ENCODE results near the gene MAN2A2. TPM values are rescaled to one million over a fixed set of nuclear protein-coding genes. Genes with fewer than 3 reads are reported as not detected.

The MAN2A2 gene
- total RNA-seq, 1 donor from 2014 or later, result 78.0 TPM

- no peak for DNase-seq (ENCODE audit: low read depth, low spot score)
- peaks cover 14% of the 10 kb centered on the region for H3K36me3 Mint-ChIP-seq (ENCODE audit: low read depth)
- H3K27me3 Mint-ChIP-seq (ENCODE audit: low read depth), result peaks cover 3% of the 10 kb centered on the region
- H3K9me3 Mint-ChIP-seq, result no peaks in the 10 kb centered on the region
- H3K27ac Mint-ChIP-seq (ENCODE audit: unreplicated experiment), result peak overlapping the region; percentile 46
- peaks cover 23% of the 10 kb centered on the region for H3K4me1 Mint-ChIP-seq
- peak overlapping the region; percentile 88 for H3K4me3 Mint-ChIP-seq
- no peak for TF ChIP-seq CTCF (conservative IDR thresholded peaks at IDR 0.05)
These were observed 54.7 kb downstream of the MAN2A2 start for GRCh38 chr15:90957791-90958190.

GRCh38 chr15:90959028-90959595 lies 56.0 kb downstream of the MAN2A2 start:
- H3K4me1 Mint-ChIP-seq, result peaks cover 23% of the 10 kb centered on the region
- no peak for DNase-seq (ENCODE audit: low read depth, low spot score)
- H3K9me3 Mint-ChIP-seq, result no peaks in the 10 kb centered on the region
- peaks cover 10% of the 10 kb centered on the region for H3K36me3 Mint-ChIP-seq (ENCODE audit: low read depth)
- no peak overlapping the region for H3K27ac Mint-ChIP-seq (ENCODE audit: unreplicated experiment)
- TF ChIP-seq CTCF (conservative IDR thresholded peaks at IDR 0.05), result no peak
- peak overlapping the region; percentile 62 for H3K4me3 Mint-ChIP-seq
- peaks cover 3% of the 10 kb centered on the region for H3K27me3 Mint-ChIP-seq (ENCODE audit: low read depth)

GRCh38 chr15:90959894-90960293 lies 56.8 kb downstream of the MAN2A2 start:
- DNase-seq (ENCODE audit: low read depth, low spot score), result no peak
- peaks cover 3% of the 10 kb centered on the region for H3K27me3 Mint-ChIP-seq (ENCODE audit: low read depth)
- H3K4me3 Mint-ChIP-seq, result peak overlapping the region; percentile 62
- H3K36me3 Mint-ChIP-seq (ENCODE audit: low read depth), result peaks cover 10% of the 10 kb centered on the region
- peaks cover 23% of the 10 kb centered on the region for H3K4me1 Mint-ChIP-seq
- peak overlapping the region; percentile 57 for H3K27ac Mint-ChIP-seq (ENCODE audit: unreplicated experiment)
- no peaks in the 10 kb centered on the region for H3K9me3 Mint-ChIP-seq
- TF ChIP-seq CTCF (conservative IDR thresholded peaks at IDR 0.05), result no peak

GRCh38 chr15:90960298-90961091 lies 57.4 kb downstream of the MAN2A2 start:
- no peak for TF ChIP-seq CTCF (conservative IDR thresholded peaks at IDR 0.05)
- Mint-ChIP-seq H3K9me3 (no peaks in the 10 kb centered on the region), H3K36me3 (ENCODE audit: low read depth) (peaks cover 10% of the 10 kb centered on the region), H3K27ac (ENCODE audit: unreplicated experiment) (no peak overlapping the region), H3K4me1 (peaks cover 23% of the 10 kb centered on the region), H3K27me3 (ENCODE audit: low read depth) (peaks cover 3% of the 10 kb centered on the region), H3K4me3 (peak overlapping the region; percentile 62)
- DNase-seq (ENCODE audit: low read depth, low spot score), result no peak

GRCh38 chr15:90962021-90962420 lies 58.9 kb downstream of the MAN2A2 start:
- no peak for TF ChIP-seq CTCF (conservative IDR thresholded peaks at IDR 0.05)
- DNase-seq (ENCODE audit: low read depth, low spot score), result no peak
- H3K4me1 Mint-ChIP-seq, result peaks cover 13% of the 10 kb centered on the region
- peaks cover 3% of the 10 kb centered on the region for H3K27me3 Mint-ChIP-seq (ENCODE audit: low read depth)
- H3K27ac Mint-ChIP-seq (ENCODE audit: unreplicated experiment), result no peak overlapping the region
- no peaks in the 10 kb centered on the region for H3K9me3 Mint-ChIP-seq
- peak overlapping the region; percentile 18 for H3K4me3 Mint-ChIP-seq
- H3K36me3 Mint-ChIP-seq (ENCODE audit: low read depth), result peaks cover 13% of the 10 kb centered on the region

Data from neural crest cell (in vitro differentiated cells).